DMS 273 (cell line): ENCODE measurements around the gene ALDH1B1.
A peak's percentile ranks its signal among the peaks of the same experiment; 100 is the strongest.
"Not testable (repeated sequence)": the region's sequence is repeated elsewhere in the genome, so short reads cannot be mapped to it uniquely, and the experiment has no call there.

Source experiments
- DNase-seq: peaks from one replicate; lab custom pipeline; 2025; ENCODE audit not compliant: unreplicated experiment; lab: John Stamatoyannopoulos, UW

Gene ALDH1B1

DNA sequence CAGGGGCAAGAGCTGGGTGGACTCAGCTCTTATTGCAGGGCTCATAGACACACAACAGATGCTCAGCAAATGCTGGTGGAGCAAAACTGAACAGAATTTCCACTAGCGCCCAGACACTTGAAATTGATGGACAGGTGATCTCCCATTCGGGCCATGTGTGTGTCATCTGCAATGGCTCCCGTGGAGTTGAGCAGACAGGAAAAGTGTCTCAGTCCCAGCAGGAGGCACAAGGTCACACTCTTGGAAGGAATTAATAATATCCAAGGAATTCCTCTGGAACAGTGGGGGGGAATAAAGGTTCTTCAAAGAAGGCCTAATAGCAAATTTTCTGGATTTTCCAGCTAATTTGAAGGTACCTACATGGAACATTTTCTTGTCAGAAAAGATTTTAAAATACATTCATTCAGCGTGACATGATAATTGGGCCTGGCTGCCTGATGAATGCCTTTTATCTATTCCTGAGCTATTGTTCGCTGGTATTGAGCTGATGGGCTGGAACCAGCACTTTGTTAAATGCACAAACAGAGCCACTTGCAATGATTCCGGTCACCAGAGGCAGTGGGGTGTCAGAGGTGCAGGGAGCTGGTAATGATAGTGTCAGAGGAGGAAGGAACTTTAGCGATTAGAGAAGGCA is 31.5 kb upstream of the ALDH1B1 start:
- no peak for DNase-seq

GRCh38 chr9:38361473-38361850 is 31.0 kb upstream of the ALDH1B1 start:
- DNase-seq: no peak

DNA sequence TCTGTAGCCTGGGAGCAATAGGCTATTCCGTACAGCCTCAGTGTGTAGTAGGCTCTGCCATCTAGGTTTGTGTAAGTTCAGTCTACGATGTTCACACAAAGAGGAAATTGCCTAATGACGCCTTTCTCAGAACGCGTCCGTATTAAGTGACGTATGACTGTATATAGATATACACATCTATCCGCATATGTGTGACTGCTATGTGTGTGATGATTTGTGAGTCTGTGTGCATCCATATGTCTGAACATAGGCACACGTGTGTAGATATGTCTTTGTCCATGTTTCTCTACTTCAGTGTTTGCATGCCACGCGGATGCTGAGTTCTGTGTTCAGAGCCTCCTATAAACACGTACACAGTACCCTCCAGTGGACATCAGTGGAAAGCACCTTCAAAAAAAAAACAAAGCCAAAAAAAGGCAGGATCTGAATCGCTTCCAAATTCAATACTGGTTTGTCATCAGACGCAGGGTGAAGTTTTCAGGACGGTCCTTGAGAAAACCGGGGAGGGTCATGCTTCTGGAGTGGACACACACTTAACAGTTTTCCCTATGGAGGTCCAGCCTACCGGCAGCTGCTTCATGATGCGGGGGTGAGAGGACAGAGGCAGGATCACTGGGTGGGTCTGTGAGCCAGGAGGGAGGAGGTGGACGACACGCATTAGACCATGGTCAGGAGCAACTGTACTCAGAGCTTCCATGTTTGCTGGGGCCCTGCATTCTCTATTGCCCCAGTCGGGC is 29.5 kb upstream of the ALDH1B1 start:
- DNase-seq: peak; percentile 79

DNA sequence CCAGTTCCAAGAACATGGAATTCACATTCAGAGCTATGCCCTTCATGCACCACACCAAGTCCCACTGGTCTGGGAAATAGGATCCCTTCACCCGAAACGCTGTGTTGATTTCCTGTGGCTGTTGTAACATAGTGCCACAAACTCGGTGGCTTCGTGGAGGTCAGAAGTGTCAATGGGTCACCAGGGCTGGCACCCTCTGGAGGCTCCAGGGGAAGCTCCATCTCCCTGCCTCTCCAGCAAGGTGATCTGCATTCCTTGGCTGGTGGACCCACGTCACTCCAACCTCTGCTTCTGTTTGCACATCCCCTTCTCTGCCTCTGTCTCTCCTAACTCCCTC is 28.9 kb upstream of the ALDH1B1 start:
- DNase-seq: no peak

DNA sequence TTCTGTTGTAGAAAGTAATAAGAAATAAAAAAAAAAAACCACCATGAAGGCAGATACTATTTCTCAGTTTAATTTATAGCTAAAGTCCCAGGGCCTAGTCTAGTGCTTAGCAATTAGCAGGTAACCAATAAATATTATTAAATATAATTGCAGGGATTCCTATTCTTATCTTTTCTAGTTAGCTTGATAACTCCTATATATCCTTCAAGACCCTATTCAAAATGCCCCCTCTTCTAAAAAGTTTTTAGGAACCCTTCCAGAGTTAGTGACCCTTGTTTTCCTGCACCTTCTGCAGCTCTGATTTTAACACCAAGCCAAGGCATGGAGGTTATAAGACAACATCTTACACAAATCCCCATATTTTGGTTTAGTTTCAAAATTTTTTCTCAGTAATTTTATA is 24.6 kb upstream of the ALDH1B1 start:
- no peak for DNase-seq

DNA sequence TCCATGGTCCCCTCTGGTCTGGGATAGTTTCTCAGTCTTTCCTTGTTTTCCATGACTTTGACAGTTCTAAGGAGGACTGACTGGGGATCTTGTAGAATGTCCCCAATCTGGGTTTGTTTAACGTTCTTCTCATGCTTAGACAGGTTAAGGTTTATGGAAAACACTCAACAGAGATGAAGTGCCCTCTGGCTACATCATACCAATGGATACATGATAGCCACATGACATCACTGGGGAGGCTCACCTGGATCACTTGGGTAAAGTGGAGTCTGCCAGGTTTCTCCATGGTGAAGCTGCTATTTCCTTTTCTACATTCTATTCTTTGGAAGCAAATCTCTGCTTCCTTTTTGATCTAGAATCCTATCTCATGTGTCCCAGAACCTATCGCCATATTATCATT is 23.8 kb upstream of the ALDH1B1 start:
- DNase-seq: no peak

- peak; percentile 12 for DNase-seq
Observed at GRCh38 chr9:38370176-38370575, 22.3 kb upstream of the ALDH1B1 start.

DNA sequence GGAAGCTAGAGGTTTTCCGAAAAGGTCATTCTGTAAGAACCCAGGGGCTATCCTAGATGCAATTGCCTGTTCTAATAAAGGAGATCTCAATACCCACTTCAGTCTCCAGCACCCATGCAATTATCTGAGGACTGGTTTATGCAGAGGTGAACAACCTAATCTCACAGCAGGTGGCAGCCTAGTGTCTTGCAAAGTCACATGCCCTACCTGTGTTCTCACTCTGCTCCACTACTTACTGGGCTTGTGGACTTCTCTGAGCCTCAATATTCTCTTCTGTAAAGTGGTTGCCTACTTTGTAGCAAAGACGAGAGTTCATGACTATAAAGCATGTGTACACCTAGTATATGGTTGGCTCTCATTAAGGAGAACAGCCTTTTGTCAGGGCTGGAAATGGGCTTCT is 21.0 kb upstream of the ALDH1B1 start:
- peak; percentile 59 for DNase-seq

DNA sequence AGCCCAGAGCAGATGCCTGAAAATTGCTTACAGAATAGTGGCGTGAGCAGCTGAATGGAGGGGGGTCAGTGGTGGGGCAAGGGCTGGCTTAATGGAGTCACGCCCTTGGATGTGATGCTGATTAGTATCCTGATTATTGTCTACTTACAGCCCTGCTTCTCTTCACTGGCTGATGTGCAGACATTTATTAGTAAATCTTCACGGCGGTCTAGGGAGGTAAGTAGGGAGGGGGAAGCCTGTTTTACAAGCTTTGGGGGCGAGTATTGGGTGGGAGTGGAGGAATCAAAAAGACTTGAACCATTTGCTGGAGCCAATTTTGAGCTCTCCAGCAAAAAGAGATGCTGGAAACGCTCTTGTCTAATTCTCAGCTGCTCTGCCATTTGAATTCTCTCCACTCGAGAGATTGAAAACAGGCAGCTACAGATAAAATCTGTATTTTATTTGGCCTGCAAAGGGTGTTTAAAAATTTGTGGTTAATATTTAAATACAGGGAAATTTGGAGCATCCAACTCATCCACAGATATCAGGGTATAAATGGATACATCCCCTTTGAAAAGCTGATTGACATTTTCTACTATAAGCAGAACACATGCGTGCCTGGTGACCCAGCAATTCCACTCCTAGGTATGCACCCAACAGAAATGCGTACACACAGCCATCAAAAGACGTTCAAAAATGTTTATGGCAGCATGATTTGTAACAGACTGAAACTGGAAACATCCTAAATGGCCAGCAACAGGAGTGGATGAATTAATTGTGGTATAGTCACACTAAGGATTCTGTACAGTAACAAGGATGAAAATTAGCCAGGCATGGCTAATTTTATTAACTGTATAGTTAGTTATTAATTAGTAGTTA is 19.5 kb upstream of the ALDH1B1 start:
- DNase-seq: no peak

DNA sequence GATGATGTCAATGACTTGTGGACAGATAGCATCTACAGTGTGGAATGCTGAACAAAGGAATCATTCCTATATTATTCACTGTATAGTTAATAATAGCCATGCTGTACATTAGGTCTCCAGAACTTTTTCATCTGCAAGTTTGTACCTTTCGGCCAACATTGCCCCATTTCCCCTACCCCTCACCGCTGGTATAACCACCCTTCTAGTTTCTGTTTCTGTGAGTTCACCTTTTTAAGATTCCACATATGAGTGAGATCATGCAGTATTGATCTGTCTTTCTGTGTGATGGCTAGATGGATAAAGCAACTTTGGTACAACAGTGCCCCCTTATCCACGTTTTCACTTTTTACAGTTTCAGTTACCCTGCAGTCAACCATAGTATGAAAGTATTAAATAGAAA is 18.8 kb upstream of the ALDH1B1 start:
- no peak for DNase-seq

DNA sequence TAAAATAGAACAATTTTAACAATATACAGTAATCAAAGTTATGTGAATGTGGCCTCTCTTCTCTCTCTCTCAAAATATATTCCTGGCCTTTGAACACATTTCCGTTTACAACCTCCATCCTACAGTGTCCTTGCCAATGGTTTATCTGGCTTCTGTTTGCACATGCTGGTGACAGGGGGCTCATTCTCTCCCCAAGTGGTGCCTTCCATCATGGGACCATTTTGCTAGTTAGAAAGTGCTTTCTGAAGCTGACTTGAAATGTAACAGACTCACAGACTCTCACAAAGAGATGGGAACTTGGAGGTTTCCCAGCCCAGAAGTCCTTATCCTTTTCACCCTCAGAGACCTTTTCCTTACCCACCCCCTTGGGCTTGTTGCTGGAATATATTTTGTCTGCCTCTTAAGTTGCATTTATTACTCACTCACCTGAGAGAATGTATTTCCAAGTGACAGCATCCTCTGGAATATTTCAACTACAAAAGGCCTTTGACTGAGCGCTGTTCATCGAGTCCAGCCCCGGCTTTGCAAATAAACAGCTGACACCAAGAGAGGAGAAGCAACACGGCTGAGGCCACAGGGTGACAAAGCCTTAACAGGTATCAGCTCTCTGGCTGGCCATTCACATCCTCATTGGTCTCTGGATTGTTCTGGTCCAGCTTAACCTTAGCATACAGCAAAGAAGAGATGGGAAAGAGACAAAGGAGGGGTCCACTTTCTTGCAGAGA is 17.5 kb upstream of the ALDH1B1 start:
- DNase-seq: no peak

DNA sequence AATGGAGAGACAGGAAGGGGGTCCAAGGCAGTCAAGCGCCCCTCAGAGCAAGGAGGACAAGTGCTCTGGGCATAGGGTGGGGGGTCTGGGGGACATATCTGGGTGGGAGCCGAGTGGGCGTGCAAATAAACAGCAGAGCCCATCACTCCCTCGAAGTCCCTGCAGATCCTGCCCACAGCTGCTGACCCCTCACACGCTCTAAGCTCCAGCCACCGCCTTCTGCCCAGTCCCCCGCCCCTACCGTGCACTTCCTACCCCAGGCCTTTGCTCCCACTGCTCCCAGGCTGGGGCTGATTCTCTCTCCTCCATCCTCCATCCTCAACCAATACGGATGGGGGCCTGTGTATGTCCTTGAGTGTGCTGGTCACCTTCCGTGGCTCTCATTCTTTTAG is 16.9 kb upstream of the ALDH1B1 start:
- DNase-seq: no peak

- DNase-seq: no peak
Observed at GRCh38 chr9:38376021-38376670, 16.4 kb upstream of the ALDH1B1 start.

DNA sequence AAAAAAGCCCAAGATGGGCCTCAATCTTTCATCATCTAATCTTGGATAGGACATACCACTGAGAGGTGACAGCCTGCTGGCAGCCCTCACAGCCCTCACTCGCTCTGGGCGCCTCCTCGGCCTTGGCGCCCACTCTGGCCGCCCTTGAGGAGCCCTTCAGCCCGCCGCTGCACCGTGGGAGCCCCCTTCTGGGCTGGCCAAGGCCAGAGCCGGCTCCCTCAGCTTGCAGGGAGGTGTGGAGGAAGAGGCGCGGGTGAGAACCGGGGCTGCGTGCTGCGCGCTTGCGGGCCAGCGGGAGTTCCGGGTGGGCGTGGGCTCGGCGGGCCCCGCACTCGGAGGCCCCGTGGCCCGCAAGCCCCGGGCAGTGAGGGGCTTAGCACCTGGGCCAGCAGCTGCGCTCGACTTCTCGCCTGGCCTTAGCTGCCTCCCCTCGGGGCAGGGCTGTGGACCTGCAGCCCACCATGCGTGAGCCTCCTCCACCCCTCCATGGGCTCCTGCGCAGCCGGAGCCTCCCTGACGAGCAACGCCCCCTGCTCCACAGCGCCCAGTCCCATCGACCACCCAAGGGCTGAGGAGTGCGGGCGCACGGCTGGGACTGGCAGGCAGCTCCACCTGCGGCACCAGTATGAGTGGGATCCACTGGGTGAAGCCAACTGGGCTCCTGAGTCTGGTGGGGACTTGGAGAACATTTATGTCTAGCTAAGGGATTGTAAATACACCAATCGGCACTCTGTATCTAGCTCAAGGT is 15.0 kb upstream of the ALDH1B1 start:
- not testable (repeated sequence) for DNase-seq

DNA sequence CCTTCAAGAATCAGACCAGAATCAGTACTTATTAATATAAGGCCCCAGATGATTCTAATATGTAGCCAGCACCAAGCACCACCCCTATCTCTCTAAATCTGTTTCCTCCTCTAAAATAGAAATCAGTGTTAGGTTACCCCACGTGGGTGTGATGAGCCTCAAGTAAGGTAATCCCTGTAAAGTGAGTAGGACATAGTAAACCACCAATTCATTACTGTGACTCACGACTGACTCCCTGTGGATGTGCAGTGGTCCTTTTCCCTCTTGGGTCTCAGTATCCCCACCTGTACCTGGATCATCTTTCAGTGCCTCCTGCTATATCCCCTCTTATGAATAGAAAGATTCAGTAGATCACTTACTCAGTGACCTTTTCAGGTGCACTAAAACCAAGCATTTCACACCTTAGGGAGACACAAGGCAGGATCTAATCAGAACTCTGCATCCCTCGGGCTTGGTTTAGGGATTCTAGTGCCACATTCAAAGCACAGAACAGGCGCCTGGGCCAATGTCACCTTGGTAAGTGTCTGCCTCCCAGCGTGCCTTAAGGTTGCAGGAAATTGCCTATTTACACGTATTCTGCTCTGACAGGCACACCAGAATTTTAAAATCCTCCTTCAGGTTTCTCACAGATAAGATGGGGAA is 12.2 kb upstream of the ALDH1B1 start:
- no peak for DNase-seq

GRCh38 chr9:38380872-38381534 is 11.5 kb upstream of the ALDH1B1 start:
- no peak for DNase-seq

GRCh38 chr9:38382141-38382540 is 10.4 kb upstream of the ALDH1B1 start:
- DNase-seq: no peak

DNA sequence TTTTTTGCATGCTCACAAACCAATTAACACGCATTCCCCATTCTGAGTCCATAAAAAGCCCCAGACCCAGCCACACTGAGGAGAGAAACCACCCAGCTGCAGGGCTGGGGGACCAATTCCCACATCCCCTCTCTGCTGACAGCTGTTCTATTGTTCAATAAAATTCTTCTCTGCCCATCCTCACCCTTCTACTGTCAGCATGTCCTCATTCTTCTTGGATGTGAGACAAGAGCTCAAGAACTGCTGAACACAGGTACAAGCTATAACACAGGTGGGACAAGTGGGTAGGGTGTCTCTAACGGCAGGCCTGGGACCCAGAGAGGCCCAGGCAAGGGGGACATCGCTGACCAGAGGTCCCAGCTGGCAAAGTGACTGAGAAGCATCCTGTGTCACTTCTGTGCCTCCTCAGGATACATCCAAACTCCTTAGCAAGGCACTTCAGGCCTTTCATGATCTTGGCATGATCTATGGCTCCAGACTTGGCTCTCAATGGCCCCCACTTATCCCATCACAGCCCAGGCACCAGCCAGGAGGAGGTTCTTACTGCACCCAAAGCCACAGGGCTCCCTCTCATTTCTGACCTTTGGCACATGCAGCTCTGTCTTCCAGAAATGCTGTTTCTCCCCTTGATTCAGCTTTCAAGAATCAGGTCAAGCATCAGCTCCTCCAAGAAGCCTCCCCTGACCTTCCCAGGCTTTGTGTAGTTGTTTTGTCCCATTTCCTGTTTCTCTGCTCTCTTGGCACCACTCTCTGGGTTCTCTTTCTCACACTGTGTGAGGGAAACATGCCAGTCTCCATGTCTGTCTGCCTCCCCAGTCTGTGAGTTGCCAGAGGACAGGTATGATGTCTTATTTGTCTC is 7.3 kb upstream of the ALDH1B1 start:
- peak; percentile 11 for DNase-seq
